ENCODE measurements around the gene CABCOCO1. TPM values are rescaled to one million over a fixed set of nuclear protein-coding genes. Genes with fewer than 3 reads are reported as not detected.
"Not testable (repeated sequence)": the region's sequence is repeated elsewhere in the genome, so short reads cannot be mapped to it uniquely, and the experiment has no call there.

The CABCOCO1 gene
- total RNA-seq, 1 donor from 2014 or later = not detected

- DNase-seq (ENCODE audit: low spot score) = no peak
- Histone ChIP-seq H4K20me1 (ENCODE audit: low read depth) (no peaks in the 10 kb centered on the region), H3K36me3 (no peaks in the 10 kb centered on the region), H3K9ac (no peak overlapping the region), H3K4me3 (no peak overlapping the region), H3K4me2 (no peak overlapping the region), H3K79me2 (ENCODE audit: low read depth) (no peaks in the 10 kb centered on the region), H3F3A (ENCODE audit: low read depth) (no peaks in the 10 kb centered on the region), H3K27me3 (no peaks in the 10 kb centered on the region), H2AFZ (replicated peaks) (no peak overlapping the region), H3K4me1 (no peaks in the 10 kb centered on the region), H3K27ac (no peak overlapping the region), H3K9me3 (ENCODE audit: low read depth) (no peaks in the 10 kb centered on the region)
- Mint-ChIP-seq H3K27ac (no peak overlapping the region), H3K36me3 (no peaks in the 10 kb centered on the region), H3K4me3 (no peak overlapping the region), H3K4me1 (no peaks in the 10 kb centered on the region), H3K9me3 (no peaks in the 10 kb centered on the region), H3K27me3 (ENCODE audit: insufficient read depth, low read depth) (peaks cover 2% of the 10 kb centered on the region)
- TF ChIP-seq EZH2phosphoT487 (IDR thresholded peaks at IDR 0.05) (no peak), EZH2 (IDR thresholded peaks at IDR 0.05) (no peak)
These were observed 42.4 kb downstream of the CABCOCO1 start for GRCh38 chr10:61705022-61705613.

DNA sequence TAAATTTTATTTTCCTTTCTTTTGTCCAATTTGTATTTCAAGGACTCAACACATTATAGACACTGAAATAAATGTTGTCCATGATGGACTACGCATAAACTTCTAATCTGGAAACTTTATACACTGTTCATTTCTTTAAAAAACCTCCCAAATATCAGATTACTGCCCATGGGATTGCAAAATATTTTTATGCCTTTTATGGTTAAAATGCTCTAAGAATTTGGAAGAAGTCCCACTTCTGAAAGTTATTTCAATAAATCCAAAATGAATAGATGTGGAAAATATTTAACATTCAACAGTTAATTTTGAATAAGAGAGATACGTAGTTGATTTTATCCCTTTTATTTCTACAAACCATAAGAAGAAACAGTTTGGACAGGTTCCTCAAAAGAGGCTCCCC lies 46.1 kb downstream of the CABCOCO1 start:
- Histone ChIP-seq H3K27ac (no peak overlapping the region), H3K4me3 (no peak overlapping the region), H3K27me3 (no peaks in the 10 kb centered on the region), H3F3A (ENCODE audit: low read depth) (no peaks in the 10 kb centered on the region), H4K20me1 (ENCODE audit: low read depth) (no peaks in the 10 kb centered on the region), H3K9ac (no peak overlapping the region), H3K36me3 (no peaks in the 10 kb centered on the region), H3K4me1 (no peaks in the 10 kb centered on the region), H3K9me3 (ENCODE audit: low read depth) (no peaks in the 10 kb centered on the region), H2AFZ (replicated peaks) (no peak overlapping the region), H3K79me2 (ENCODE audit: low read depth) (no peaks in the 10 kb centered on the region), H3K4me2 (no peak overlapping the region)
- no peak for DNase-seq (ENCODE audit: low spot score)
- Mint-ChIP-seq H3K4me3 (no peak overlapping the region), H3K27ac (no peak overlapping the region), H3K4me1 (no peaks in the 10 kb centered on the region), H3K27me3 (ENCODE audit: insufficient read depth, low read depth) (no peaks in the 10 kb centered on the region), H3K36me3 (no peaks in the 10 kb centered on the region), H3K9me3 (no peaks in the 10 kb centered on the region)
- TF ChIP-seq EZH2phosphoT487 (IDR thresholded peaks at IDR 0.05) = no peak
- TF ChIP-seq EZH2 (IDR thresholded peaks at IDR 0.05) = no peak
- TF ChIP-seq CTCF (IDR thresholded peaks at IDR 0.05) = no peak

- H3K4me1 ChIP-seq; H3K4me1 Mint-ChIP-seq; H3K9ac ChIP-seq; H3K79me2 ChIP-seq (ENCODE audit: low read depth); H3K27ac Mint-ChIP-seq; H3K9me3 ChIP-seq (ENCODE audit: low read depth); H3K4me3 Mint-ChIP-seq; DNase-seq (ENCODE audit: low spot score); H3K27ac ChIP-seq; H3K4me2 ChIP-seq; H4K20me1 ChIP-seq (ENCODE audit: low read depth); H3K4me3 ChIP-seq; H3K27me3 ChIP-seq; H3K36me3 ChIP-seq; H3K36me3 Mint-ChIP-seq; H2AFZ ChIP-seq (replicated peaks); H3K27me3 Mint-ChIP-seq (ENCODE audit: insufficient read depth, low read depth); H3K9me3 Mint-ChIP-seq; H3F3A ChIP-seq (ENCODE audit: low read depth): not testable (repeated sequence)
These were observed 49.4 kb downstream of the CABCOCO1 start for GRCh38 chr10:61712105-61712504.

GRCh38 chr10:61719475-61719874 lies 56.7 kb downstream of the CABCOCO1 start:
- not testable (repeated sequence) for H3K4me3 ChIP-seq; H3K27ac ChIP-seq; H4K20me1 ChIP-seq (ENCODE audit: low read depth); H3K27ac Mint-ChIP-seq; H3K4me1 Mint-ChIP-seq; H3K27me3 ChIP-seq; H3K79me2 ChIP-seq (ENCODE audit: low read depth); H3K36me3 ChIP-seq; H3K9me3 ChIP-seq (ENCODE audit: low read depth); H2AFZ ChIP-seq (replicated peaks); H3F3A ChIP-seq (ENCODE audit: low read depth); H3K9me3 Mint-ChIP-seq; H3K9ac ChIP-seq; H3K4me1 ChIP-seq; H3K4me2 ChIP-seq; H3K4me3 Mint-ChIP-seq; DNase-seq (ENCODE audit: low spot score); H3K36me3 Mint-ChIP-seq; H3K27me3 Mint-ChIP-seq (ENCODE audit: insufficient read depth, low read depth)

DNA sequence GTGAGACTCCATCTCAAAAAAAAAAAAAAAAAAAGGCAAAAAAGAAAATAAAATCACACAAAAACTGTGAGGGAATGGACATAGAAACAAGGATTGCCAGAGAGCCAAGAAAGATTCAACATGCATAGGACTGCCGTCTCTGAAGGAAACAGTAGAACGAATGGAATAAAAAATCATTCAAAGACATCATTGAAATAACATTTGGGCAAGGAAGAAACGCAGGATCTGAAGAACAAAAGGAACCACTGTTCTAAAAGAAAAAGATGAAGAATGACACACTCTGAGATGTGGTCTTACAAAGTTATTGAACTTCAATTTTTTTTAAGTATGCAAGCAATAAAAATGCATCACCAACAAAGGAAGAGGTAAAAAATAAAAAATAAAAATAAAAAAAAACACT lies 57.2 kb downstream of the CABCOCO1 start:
- no peaks in the 10 kb centered on the region for H3K9me3 Mint-ChIP-seq
- no peaks in the 10 kb centered on the region for H3K27me3 ChIP-seq
- no peak overlapping the region for H3K4me3 Mint-ChIP-seq
- no peaks in the 10 kb centered on the region for H3F3A ChIP-seq (ENCODE audit: low read depth)
- H3K27me3 Mint-ChIP-seq (ENCODE audit: insufficient read depth, low read depth) = no peaks in the 10 kb centered on the region
- no peak overlapping the region for H3K27ac Mint-ChIP-seq
- no peaks in the 10 kb centered on the region for H3K4me1 Mint-ChIP-seq
- H3K4me2 ChIP-seq = no peak overlapping the region
- no peaks in the 10 kb centered on the region for H4K20me1 ChIP-seq (ENCODE audit: low read depth)
- no peaks in the 10 kb centered on the region for H3K36me3 Mint-ChIP-seq
- no peaks in the 10 kb centered on the region for H3K9me3 ChIP-seq (ENCODE audit: low read depth)
- no peak overlapping the region for H3K27ac ChIP-seq
- H2AFZ ChIP-seq (replicated peaks) = no peak overlapping the region
- H3K79me2 ChIP-seq (ENCODE audit: low read depth) = no peaks in the 10 kb centered on the region
- H3K9ac ChIP-seq = no peak overlapping the region
- no peak overlapping the region for H3K4me3 ChIP-seq
- no peak for DNase-seq (ENCODE audit: low spot score)
- H3K4me1 ChIP-seq = no peaks in the 10 kb centered on the region
- no peaks in the 10 kb centered on the region for H3K36me3 ChIP-seq
- TF ChIP-seq EZH2 (IDR thresholded peaks at IDR 0.05) (no peak), CTCF (IDR thresholded peaks at IDR 0.05) (no peak), EZH2phosphoT487 (IDR thresholded peaks at IDR 0.05) (no peak)

Measured in neural progenitor cell (in vitro differentiated cells).